Stomach (tissue), 4 donors: Measurements from ENCODE around the gene MEAK7.

Source experiments
- CTCF ChIP-seq, 7 experiments: fragments of 450-650 bp in 4 of 7; fragments of 200-600 bp in 3 of 7; sonication (generic) in 3 of 7; IDR thresholded peaks; one replicate each; pipeline ENCODE4 v1.5.1; 2016 to 2019; ENCODE audit warnings: antibody characterized with exemption in 7 of 7, control low read depth in 2 of 7, mild to moderate bottlenecking in 1 of 7
- POLR2A ChIP-seq, 4 donors: fragments of 450-650 bp; IDR thresholded peaks; one replicate each; pipeline ENCODE4 v1.6.1; 2016; ENCODE audit warnings: antibody characterized with exemption in 4 of 4, control low read depth in 2 of 4, mild to moderate bottlenecking in 1 of 4, moderate library complexity in 1 of 4

- TF ChIP-seq CTCF (IDR thresholded peaks at IDR 0.05) (no peak), POLR2A (IDR thresholded peaks at IDR 0.05) (no peak)
These were observed 15.3 kb downstream of the MEAK7 start for GRCh38 chr16:84489131-84489530.
